H1 (cell line): ENCODE measurements around the gene RPGRIP1. TPM values are rescaled to one million over a fixed set of nuclear protein-coding genes. Genes with fewer than 3 reads are reported as not detected.

ENCODE experiments used
- CTCF ChIA-PET: fragments of 300-600 bp; sonication (Branson Sonifier 250); formaldehyde crosslinking; loops from one replicate; lab custom pipeline; 2021; ENCODE audit not compliant: partially characterized antibody; lab: Charles Lee
- POLR2A ChIA-PET: fragments of 300-600 bp; sonication (Branson Sonifier 250); formaldehyde crosslinking; loops from one replicate; lab custom pipeline; 2021; ENCODE audit warnings: inconsistent platforms; ENCODE audit not compliant: partially characterized antibody; lab: Charles Lee
- DNase-seq, 2 experiments: peaks; one replicate each; pipeline versions ENCODE4 v3.0.0 to v3.0.0-alpha.2; 2010 to 2022; ENCODE audit warnings: low spot score in 2 of 2, low read depth in 1 of 2, mixed read lengths in 1 of 2
- FAIRE-seq: peaks from 2 replicates; lab custom pipeline; 2011; peaks lifted over from hg19 to GRCh38; lab: Jason Lieb, UNC
- H2AFZ ChIP-seq: 2 replicates; pipeline ENCODE4 v1.8.1; 2012; ENCODE audit warnings: low read length, inconsistent platforms
- H2AK5ac ChIP-seq: 2 replicates; pipeline ENCODE4 v1.6.1; 2013; ENCODE audit warnings: low read depth, low read length
- H2BK120ac ChIP-seq: replicated peaks from 2 replicates; pipeline ENCODE3; 2013; ENCODE audit warnings: low read depth, low read length, inconsistent platforms
- H2BK12ac ChIP-seq: 2 replicates; pipeline ENCODE4 v1.6.1; 2013; ENCODE audit warnings: low read depth, low read length
- H2BK15ac ChIP-seq: 2 replicates; pipeline ENCODE4 v1.6.1; 2013; ENCODE audit warnings: low read length
- H2BK20ac ChIP-seq: 2 replicates; pipeline ENCODE4 v1.6.1; 2013; ENCODE audit warnings: low read length
- H2BK5ac ChIP-seq: 2 replicates; pipeline ENCODE4 v1.6.1; 2013; ENCODE audit warnings: low read depth, low read length
- H3K14ac ChIP-seq: 2 replicates; pipeline ENCODE4 v1.6.1; 2013; ENCODE audit warnings: inconsistent platforms; ENCODE audit not compliant: insufficient read length
- H3K18ac ChIP-seq: 2 replicates; pipeline ENCODE4 v1.6.1; 2013; ENCODE audit warnings: low read length; ENCODE audit errors: extremely low read depth
- H3K23ac ChIP-seq: 2 replicates; pipeline ENCODE4 v1.6.1; 2013; ENCODE audit warnings: inconsistent platforms; ENCODE audit not compliant: insufficient read length
- H3K23me2 ChIP-seq: 2 replicates; pipeline ENCODE4 v1.6.1; 2013; ENCODE audit warnings: low read depth, low read length
- H3K27ac ChIP-seq: 2 replicates; pipeline ENCODE4 v1.6.1; 2011; ENCODE audit warnings: low read depth, low read length, inconsistent platforms
- H3K27me3 ChIP-seq, 4 experiments: replicated peaks in 1 of 4; 1 replicate in 1 of 4; 2 replicates in 3 of 4; pipeline versions ENCODE4 v1.6.1 to v1.8.1; 2011 to 2013; ENCODE audit warnings: low read length in 3 of 4, mild to moderate bottlenecking in 3 of 4, inconsistent platforms in 2 of 4, mixed read lengths in 2 of 4, moderate library complexity in 1 of 4; ENCODE audit not compliant: control insufficient read depth in 3 of 4, insufficient read depth in 3 of 4; ENCODE audit errors: extremely low read depth in 1 of 4
- H3K36me3 ChIP-seq, 4 experiments: 2 replicates each; pipeline versions ENCODE4 v1.6.1 to v1.8.1; 2011 to 2013; ENCODE audit warnings: mild to moderate bottlenecking in 4 of 4, low read length in 3 of 4, moderate library complexity in 2 of 4, control low read depth in 1 of 4, inconsistent platforms in 1 of 4; ENCODE audit not compliant: insufficient read depth in 4 of 4, control insufficient read depth in 2 of 4
- H3K4ac ChIP-seq: replicated peaks from 2 replicates; pipeline ENCODE3; 2013; ENCODE audit warnings: low read length, low read depth, mixed read lengths, inconsistent platforms; ENCODE audit not compliant: insufficient read length
- H3K4me1 ChIP-seq, 4 experiments: replicated peaks in 1 of 4; 1 replicate in 1 of 4; 2 replicates in 3 of 4; pipeline versions ENCODE4 v1.6.1 to v1.8.1; 2011 to 2013; ENCODE audit warnings: low read length in 3 of 4, inconsistent platforms in 2 of 4, mixed read lengths in 1 of 4; ENCODE audit not compliant: insufficient read depth in 4 of 4, control insufficient read depth in 3 of 4
- H3K4me2 ChIP-seq, 2 experiments: 2 replicates each; pipeline versions ENCODE4 v1.6.1 to v1.8.1; 2011 to 2013; ENCODE audit warnings: low read depth in 2 of 2, low read length in 2 of 2, control low read depth in 1 of 2, inconsistent platforms in 1 of 2, mild to moderate bottlenecking in 1 of 2; ENCODE audit not compliant: insufficient read depth in 1 of 2
- H3K4me3 ChIP-seq, 4 experiments: fragments of 200-600, 300-600 bp in 1 of 4; sonication (generic), shearing (Covaris generic), sonication (Bioruptor Twin) in 1 of 4; 2 replicates each; pipeline versions ENCODE4 v1.5.1 to v1.8.1; 2011 to 2016; ENCODE audit warnings: low read length in 4 of 4, low read depth in 3 of 4, control low read depth in 2 of 4, inconsistent platforms in 2 of 4, mild to moderate bottlenecking in 2 of 4, mixed read lengths in 1 of 4, moderate library complexity in 1 of 4; ENCODE audit not compliant: insufficient read depth in 2 of 4; ENCODE audit errors: extremely low read depth in 1 of 4
- H3K56ac ChIP-seq: replicated peaks from 2 replicates; pipeline ENCODE3; 2013; ENCODE audit warnings: low read depth, mild to moderate bottlenecking, mixed read lengths, low read length, inconsistent platforms; ENCODE audit not compliant: insufficient read length
- H3K79me1 ChIP-seq: 2 replicates; pipeline ENCODE4 v1.6.1; 2013; ENCODE audit warnings: low read depth, low read length, control low read depth
- H3K79me2 ChIP-seq, 2 experiments: 2 replicates each; pipeline versions ENCODE4 v1.6.1 to v1.8.1; 2012 to 2013; ENCODE audit warnings: low read length in 2 of 2, mild to moderate bottlenecking in 2 of 2, inconsistent platforms in 1 of 2; ENCODE audit not compliant: insufficient read depth in 2 of 2, control insufficient read depth in 1 of 2
- H3K9ac ChIP-seq, 4 experiments: replicated peaks in 1 of 4; 1 replicate in 1 of 4; 2 replicates in 3 of 4; pipeline versions ENCODE4 v1.6.1 to v1.8.1; 2011 to 2013; ENCODE audit warnings: low read depth in 3 of 4, low read length in 3 of 4, control low read depth in 2 of 4, mild to moderate bottlenecking in 2 of 4, moderate library complexity in 2 of 4, inconsistent platforms in 1 of 4; ENCODE audit errors: extremely low read depth in 1 of 4
- H3K9me3 ChIP-seq, 2 experiments: 2 replicates each; pipeline versions ENCODE4 v1.6.1 to v1.8.1; 2012 to 2013; ENCODE audit warnings: mild to moderate bottlenecking in 2 of 2, moderate library complexity in 2 of 2, control low read depth in 1 of 2, inconsistent platforms in 1 of 2, low read depth in 1 of 2, low read length in 1 of 2, mixed read lengths in 1 of 2; ENCODE audit not compliant: insufficient read depth in 2 of 2
- H4K20me1 ChIP-seq, 2 experiments: replicated peaks in 1 of 2; 2 replicates each; pipeline versions ENCODE3 to v1.8.1; 2011 to 2013; ENCODE audit warnings: inconsistent platforms in 2 of 2, low read length in 2 of 2, mild to moderate bottlenecking in 1 of 2; ENCODE audit not compliant: insufficient read depth in 2 of 2, control insufficient read depth in 1 of 2
- H4K5ac ChIP-seq: 2 replicates; pipeline ENCODE4 v1.6.1; 2013; ENCODE audit warnings: low read length, low read depth, mixed read lengths, inconsistent platforms; ENCODE audit not compliant: insufficient read length
- H4K8ac ChIP-seq: 2 replicates; pipeline ENCODE4 v1.8.0; 2013; ENCODE audit warnings: mild to moderate bottlenecking, moderate library complexity, low read length, inconsistent platforms; ENCODE audit not compliant: insufficient read depth; ENCODE audit errors: extremely low read depth
- H4K91ac ChIP-seq: replicated peaks from 2 replicates; pipeline ENCODE3; 2013; ENCODE audit warnings: low read length, mixed read lengths, inconsistent platforms; ENCODE audit not compliant: insufficient read length
- CBX5 ChIP-seq: fragments of 300-800, 300-1000 bp; sonication (generic); IDR thresholded peaks from 2 replicates; pipeline ENCODE4 v1.7.1; 2016; ENCODE audit warnings: antibody characterized with exemption, low read length, low read depth
- TAF7 ChIP-seq: optimal IDR thresholded peaks from 2 replicates; pipeline ENCODE3; 2011; ENCODE audit warnings: low read depth, mild to moderate bottlenecking, inconsistent platforms, low read length, moderate library complexity, borderline replicate concordance
- WGBS, 2 experiments: shearing (Covaris generic) in 1 of 2; methylation state at CpG; one replicate each; pipeline versions ENCODE4 v1.1.6 to v1.1.7; 2013 to 2015; ENCODE audit warnings: low lambda C conversion rate in 2 of 2, mixed read lengths in 2 of 2, inconsistent platforms in 1 of 2, low coverage in 1 of 2, missing lambda C conversion rate in 1 of 2; ENCODE audit not compliant: insufficient replicate concordance in 2 of 2, insufficient coverage in 1 of 2, insufficient read length in 1 of 2; ENCODE audit errors: extremely low coverage in 1 of 2, missing lambda C conversion rate in 1 of 2; 5-methylcytosine and 5-hydroxymethylcytosine counted together
- polyA plus RNA-seq, 7 experiments: library from polyadenylated mRNA; depleted of rRNA in 3 of 7; stranded (reverse) in 5 of 7; unstranded in 2 of 7; fragments of >200 nt in 5 of 7; fragments of 200-250 nt in 2 of 7; gene quantifications; 1 replicate in 5 of 7; 2 replicates in 1 of 7; 4 replicates in 1 of 7; pipeline versions ENCODE4 v1.2.1 to v1.2.3, GENCODE V29; 2011 to 2013; ENCODE audit warnings: missing spikeins in 2 of 7, mixed read lengths in 2 of 7
- total RNA-seq: library from RNA; stranded (reverse); fragmentation: NEBNext Ultra II Directional; extraction: Animal tissue kit (Norgen Biotek cat#: 25700); gene quantifications from 2 replicates; pipeline ENCODE4 v1.2.1, GENCODE V29; 2021

The RPGRIP1 gene
- total and polyA plus RNA-seq, 2 of the 8 experiments (the other 6 are each of a cell fraction or from before 2014, with no cell fraction given) = 0.36 to 0.65 TPM

- Histone ChIP-seq H3K36me3 (peaks cover 2 to 85% (median 11%) of the 10 kb centered on the region in 4 experiments; a peak in 6 of 8 replicates), H3K4ac (no peak overlapping the region), H4K20me1 (peaks cover 22 to 34% of the 10 kb centered on the region in 2 experiments), H3K23me2 (no peaks in the 10 kb centered on the region), H2BK5ac (no peak overlapping the region), H3K9ac (no peak overlapping the region), H2BK15ac (no peak overlapping the region), H3K56ac (no peak overlapping the region), H3K27ac (no peak overlapping the region), H2BK120ac (no peak overlapping the region), H4K5ac (no peak overlapping the region), H3K14ac (no peak overlapping the region), H3K79me2 (peaks cover 36 to 100% of the 10 kb centered on the region in 2 experiments), H3K79me1 (peaks cover 2% of the 10 kb centered on the region; the same call in 1 of the 2 replicates), H2BK12ac (no peak overlapping the region), H3K4me2 (no peak overlapping the region), H2AK5ac (no peak overlapping the region), H3K4me1 (no peaks in the 10 kb centered on the region; a peak in 1 of 7 replicates), H3K27me3 (no peaks in the 10 kb centered on the region), H4K8ac (no peak overlapping the region), H3K9me3 (no peaks in the 10 kb centered on the region), H2AFZ (no peak overlapping the region), H3K4me3 (no peak overlapping the region), H3K23ac (no peak overlapping the region), H3K18ac (no peak overlapping the region), H2BK20ac (no peak overlapping the region), H4K91ac (no peak overlapping the region)
- ChIA-PET POLR2A (interaction anchor here (0.6 to 24.2 kb wide), 13 partner anchors 8 to 120 kb away, joined by 3 to 836 read pairs (median 3); no protein-coding TSS in a partner anchor), CTCF (interaction anchor here (0.6 kb wide), 1 partner anchor 36 kb away, joined by 3 read pairs; no protein-coding TSS in a partner anchor)
- DNase-seq (no peak), FAIRE-seq (no peak)
- TF ChIP-seq CBX5 (no peak), TAF7 (no peak)
- 93% methylated on average over 11 of the region's 11 CpGs; no CpG with 5 or more reads in 1 of the 2 experiments for WGBS, 2 experiments
These were observed 40.9 kb upstream of the RPGRIP1 start for GRCh38 chr14:21238823-21239518.
